Activated CD4-positive, alpha-beta T cell treated with anti-CD3 and anti-CD28 coated beads for 24 hours (primary cell): ENCODE data around the gene PNLIP.

Experiments
- DNase-seq, 2 donors: peaks; one replicate each; pipeline ENCODE4 v3.0.0-alpha.2; 2020; ENCODE audit warnings: low read depth in 2 of 2

PNLIP gene

GRCh38 chr10:116614796-116615195 is 69.1 kb downstream of the PNLIP start:
- DNase-seq = no peak

- DNase-seq = no peak
Observed at GRCh38 chr10:116615199-116615776, 69.6 kb downstream of the PNLIP start.
